Measurements from ENCODE around the gene BRAT1.

Gene BRAT1

GRCh38 chr7:2545746-2546425, 9.4 kb downstream of the BRAT1 start:
- POLR2A ChIA-PET, result no interaction called here
- DNase-seq (ENCODE audit: low read depth, low spot score), result no peak
- H3K4me3 ChIP-seq (ENCODE audit: low read depth, low read length), result no peak overlapping the region
- CTCF ChIA-PET, result interaction anchor here (1.5 kb wide), 1 partner anchor 95 kb away, joined by 3 read pairs; no protein-coding TSS in a partner anchor
- no peak for TF ChIP-seq CTCF (IDR thresholded peaks at IDR 0.05; ENCODE audit: insufficient read depth, low read length, missing control alignments)

- ChIA-PET CTCF (interaction anchor here (1.9 kb wide), 1 partner anchor 8 kb away, joined by 5 read pairs; no protein-coding TSS in a partner anchor), POLR2A (no interaction called here)
- no peak overlapping the region for H3K4me3 ChIP-seq (ENCODE audit: low read depth, low read length)
- no peak for TF ChIP-seq CTCF (IDR thresholded peaks at IDR 0.05; ENCODE audit: insufficient read depth, low read length, missing control alignments)
- no peak for DNase-seq (ENCODE audit: low read depth, low spot score)
Measured at GRCh38 chr7:2544541-2545188, 10.7 kb downstream of the BRAT1 start.

GRCh38 chr7:2542916-2543871, 12.1 kb downstream of the BRAT1 start:
- CTCF ChIA-PET, result interaction anchor here (1.9 kb wide), 1 partner anchor 10 kb away, joined by 5 read pairs; no protein-coding TSS in a partner anchor
- POLR2A ChIA-PET, result no interaction called here
- H3K4me3 ChIP-seq (ENCODE audit: low read depth, low read length), result no peak overlapping the region
- no peak for TF ChIP-seq CTCF (IDR thresholded peaks at IDR 0.05; ENCODE audit: insufficient read depth, low read length, missing control alignments)
- no peak for DNase-seq (ENCODE audit: low read depth, low spot score)

- TF ChIP-seq CTCF (IDR thresholded peaks at IDR 0.05; ENCODE audit: insufficient read depth, low read length, missing control alignments), result no peak
- ChIA-PET POLR2A (no interaction called here), CTCF (interaction anchor here (1.9 kb wide), 1 partner anchor 11 kb away, joined by 5 read pairs; no protein-coding TSS in a partner anchor)
- H3K4me3 ChIP-seq (ENCODE audit: low read depth, low read length), result no peak overlapping the region
- no peak for DNase-seq (ENCODE audit: low read depth, low spot score)
Measured at GRCh38 chr7:2542011-2542915, 13.1 kb downstream of the BRAT1 start.

GRCh38 chr7:2541291-2542010, 13.9 kb downstream of the BRAT1 start:
- DNase-seq (ENCODE audit: low read depth, low spot score), result no peak
- ChIA-PET CTCF (interaction anchor here (0.7 kb wide), 1 partner anchor 72 kb away, joined by 4 read pairs; no protein-coding TSS in a partner anchor), POLR2A (no interaction called here)
- TF ChIP-seq CTCF (IDR thresholded peaks at IDR 0.05; ENCODE audit: insufficient read depth, low read length, missing control alignments), result no peak
- no peak overlapping the region for H3K4me3 ChIP-seq (ENCODE audit: low read depth, low read length)

Data from AG04449 (cell line).